Measurements from ENCODE around the gene RAB11FIP3.

The RAB11FIP3 gene

DNA sequence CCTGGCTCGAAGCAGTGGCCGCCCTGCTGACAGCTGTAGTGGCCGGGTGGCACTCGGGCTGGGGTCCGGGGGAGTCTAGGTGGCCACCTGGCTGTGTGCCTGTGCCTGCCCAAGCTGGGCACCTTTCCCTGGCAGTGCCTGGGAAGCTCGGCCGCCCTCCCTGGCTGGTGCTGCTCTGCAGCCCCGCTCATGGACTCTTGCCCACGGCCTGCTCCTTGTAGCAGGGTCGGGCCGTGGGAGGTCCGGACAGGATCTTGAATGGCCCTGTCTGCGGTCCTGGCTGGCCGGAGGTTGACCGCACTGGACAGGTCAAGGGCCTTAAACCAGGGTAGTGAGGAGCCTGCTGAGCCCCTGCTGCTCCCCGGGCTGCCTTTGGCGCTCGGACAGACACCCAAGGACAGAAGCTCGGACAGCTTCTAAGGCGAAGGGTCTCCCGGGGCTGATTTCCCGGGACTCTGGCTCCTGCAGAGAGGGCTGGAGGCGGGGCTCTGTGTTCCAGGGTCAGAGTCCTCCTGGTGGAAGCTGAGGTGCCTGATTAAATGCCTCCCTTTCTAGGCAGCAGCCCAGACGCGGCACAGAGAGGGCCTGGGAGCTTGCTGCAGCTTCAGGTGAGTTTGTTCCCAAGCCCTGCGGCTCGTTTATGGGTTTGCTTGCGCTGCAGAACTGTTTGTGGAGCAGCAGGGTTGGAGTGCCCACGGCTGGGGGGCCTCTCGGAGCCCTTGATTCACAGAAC lies 108.1 kb downstream of the RAB11FIP3 start:
- no peak for DNase-seq (ENCODE audit: low read depth)

DNA sequence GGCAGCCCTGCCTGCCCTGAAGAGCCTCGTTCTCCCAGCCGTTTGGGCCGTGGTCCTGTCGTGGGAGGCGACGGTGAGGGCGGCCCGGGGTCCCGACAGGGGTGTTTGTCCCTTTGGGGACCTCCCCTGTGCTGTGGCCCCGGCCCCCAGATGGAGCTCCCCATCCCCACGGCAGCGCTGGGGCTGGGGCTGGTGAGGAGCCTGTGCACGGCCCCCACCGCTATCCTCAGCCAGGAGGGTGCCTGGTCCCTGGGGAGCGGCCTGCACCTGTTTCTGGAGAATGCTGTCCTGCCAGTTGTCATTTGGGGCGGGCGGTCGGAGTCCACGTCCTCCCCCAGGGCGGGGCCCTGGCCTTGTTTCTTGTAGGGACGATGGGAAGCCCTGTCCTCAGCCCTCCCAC lies 108.7 kb downstream of the RAB11FIP3 start:
- no peak for DNase-seq (ENCODE audit: low read depth)

DNA sequence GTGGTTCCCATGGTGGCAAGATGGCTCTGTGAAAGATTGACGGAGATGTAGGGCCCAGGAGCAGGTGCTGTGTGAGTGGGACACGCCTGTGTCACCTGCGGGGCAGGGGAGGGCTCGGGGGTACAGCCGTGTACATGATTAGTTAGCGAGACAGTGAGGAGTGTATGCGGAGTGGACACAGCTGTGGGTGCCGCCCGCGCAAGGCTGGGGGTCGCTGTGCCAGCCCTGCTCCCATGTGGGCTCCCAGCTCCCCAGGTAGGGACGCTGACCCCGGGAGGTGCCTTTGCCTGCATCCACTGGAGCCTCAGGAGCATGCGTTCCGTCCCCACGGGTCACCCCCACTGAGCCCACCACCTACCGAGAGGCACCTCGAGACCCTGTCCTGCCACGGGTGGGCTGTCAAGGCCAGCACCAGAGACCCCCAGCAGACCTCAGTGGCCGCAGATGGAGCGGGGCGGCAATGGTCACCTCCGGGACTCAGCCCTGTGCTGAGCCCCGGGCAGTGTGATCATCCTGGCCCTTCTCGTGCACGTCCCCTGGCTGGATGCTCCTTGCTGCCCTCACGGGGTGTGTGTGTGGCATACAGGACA lies 109.5 kb downstream of the RAB11FIP3 start:
- no peak for DNase-seq (ENCODE audit: low read depth)

DNA sequence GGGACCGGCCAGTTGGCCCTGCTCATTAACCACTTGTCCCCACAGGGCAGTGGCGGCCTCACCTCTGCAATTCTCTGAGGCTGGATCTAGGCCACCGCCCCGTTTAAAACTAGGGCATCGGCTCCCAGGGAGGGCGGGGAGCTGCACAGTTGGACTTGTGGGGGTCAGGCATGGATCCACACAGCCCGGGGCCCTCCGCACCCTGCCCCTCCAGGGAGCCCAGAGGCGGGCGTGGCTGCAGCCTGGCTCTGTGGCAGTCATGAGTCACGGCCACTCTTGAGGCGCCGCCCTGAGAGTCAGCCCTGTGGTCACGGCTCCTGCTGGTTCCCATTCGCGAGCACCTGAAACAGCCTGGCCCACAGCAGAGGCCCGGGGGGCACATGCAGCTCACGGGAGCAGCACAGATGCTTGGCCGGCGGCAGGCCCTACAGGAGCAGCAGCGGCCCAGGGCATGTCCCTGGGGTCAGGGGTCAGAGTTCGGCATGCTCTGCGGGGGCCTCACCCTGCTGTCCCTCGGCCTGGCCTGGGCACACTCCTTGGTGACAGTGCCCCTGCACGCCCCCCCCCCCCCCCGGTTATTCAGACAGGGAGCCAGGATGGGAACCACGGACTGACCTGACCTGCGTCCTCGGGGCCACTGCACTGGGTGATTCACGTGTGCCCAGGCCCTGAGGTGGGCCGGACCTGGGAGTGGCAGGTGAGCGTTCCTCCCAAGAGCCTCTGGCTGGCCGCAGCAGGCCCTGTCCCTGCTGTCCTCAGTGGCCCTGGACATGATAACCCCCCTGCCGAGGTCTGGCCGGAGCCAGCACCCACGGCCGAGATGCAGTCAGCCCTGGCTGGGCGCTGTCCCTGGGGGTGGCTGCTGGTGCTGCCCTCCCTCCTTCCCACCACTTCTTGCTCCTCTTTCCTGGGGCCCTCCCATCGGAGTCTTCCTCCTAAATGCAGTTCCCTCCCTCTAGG lies 110.3 kb downstream of the RAB11FIP3 start:
- DNase-seq (ENCODE audit: low read depth): no peak

DNA sequence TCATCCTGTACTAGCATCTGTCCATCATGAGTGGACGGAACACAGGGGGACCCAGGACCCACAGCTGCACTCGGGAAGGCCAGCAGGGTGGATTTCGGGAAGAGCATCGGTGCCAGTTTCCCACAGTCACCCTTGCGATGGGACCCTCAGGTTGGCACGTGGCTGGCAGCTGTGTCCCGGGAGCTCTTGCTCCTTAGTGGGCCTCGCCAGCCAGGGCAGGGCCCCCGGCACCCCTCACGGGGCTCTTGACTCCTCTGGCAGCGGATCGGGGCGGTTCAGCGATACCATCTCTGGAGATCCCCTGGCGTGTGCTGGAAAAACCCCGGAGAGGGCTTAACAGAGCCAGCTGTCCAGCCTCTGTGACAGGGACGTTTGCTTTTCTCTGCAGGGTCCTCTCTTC lies 111.3 kb downstream of the RAB11FIP3 start:
- no peak for DNase-seq (ENCODE audit: low read depth)

DNA sequence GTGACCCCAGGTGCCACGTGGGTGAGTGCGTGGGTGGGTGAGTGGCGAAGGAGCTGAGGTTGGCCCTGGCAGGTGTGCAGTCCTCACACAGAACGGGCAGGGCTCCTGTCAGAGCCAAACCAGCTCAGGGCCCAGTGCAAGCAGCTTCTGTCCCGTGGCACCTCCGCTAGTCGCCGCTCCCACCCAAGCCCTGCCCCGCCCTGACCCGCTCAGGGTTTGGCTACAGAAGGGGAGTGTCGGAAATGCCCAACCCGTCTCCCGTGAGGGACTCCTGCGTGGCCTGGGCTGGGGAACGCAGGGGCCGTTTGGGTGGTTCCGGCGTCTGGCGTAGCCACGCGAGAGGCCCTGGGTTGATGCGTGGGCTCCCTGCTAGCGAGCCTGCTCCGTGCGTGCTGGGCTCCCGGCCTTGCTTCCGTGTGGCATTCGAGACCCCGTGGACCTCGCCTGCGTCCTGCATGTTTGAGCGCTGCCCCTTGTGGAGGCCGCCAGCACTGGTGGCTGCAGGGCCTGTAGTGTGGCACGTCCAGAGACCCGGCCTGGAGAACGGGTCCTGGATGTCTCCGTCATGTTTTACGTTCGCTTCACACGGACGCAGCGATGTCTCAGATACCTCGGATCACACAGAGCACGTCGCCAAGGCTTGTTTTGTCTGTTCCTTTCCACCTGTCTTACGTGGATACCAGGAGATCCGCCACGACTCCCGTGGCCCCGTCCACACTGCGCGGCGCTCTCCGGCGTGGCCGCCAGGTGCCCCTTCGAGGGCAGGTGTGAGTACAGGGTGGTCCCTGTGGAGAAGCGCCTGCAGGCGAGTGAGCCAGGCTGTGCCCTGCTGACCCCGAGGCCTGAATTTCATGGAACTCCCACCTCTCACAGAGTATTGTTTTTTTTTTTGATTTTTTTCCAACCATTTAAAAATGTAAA lies 112.2 kb downstream of the RAB11FIP3 start:
- DNase-seq (ENCODE audit: low read depth): no peak

DNA sequence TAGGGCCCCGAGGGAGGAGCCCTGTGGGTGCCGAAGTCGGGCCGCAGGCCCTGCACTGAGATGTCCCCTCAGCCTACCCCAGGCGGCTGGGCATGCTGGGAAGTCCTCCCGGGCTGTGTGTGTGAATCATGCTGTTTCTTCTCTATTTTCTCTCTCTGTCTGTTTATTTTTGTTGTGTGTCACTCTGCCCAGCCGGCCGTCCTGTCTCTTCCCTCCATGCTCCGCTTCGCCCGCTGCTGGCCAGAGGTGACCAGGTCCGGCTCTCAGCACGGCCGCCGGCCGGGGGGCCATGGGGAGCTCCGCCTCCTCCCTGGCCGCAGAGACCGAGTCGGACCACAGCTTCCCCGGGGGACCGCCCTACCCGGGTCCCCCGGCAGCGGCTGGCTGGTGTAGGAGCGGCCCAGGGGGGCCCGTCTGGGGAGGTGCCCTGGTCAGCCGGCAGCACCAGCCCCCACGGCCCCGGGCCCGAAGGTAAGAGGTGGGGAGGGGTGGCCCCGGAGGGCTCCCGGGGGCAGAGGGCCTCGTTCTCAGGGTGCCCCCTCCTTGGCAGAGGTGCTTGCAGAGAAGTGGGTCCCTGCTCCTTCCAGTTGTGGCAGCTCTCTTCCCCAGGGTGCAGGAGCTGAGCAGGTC lies 114.6 kb downstream of the RAB11FIP3 start:
- no peak for DNase-seq (ENCODE audit: low read depth)

DNA sequence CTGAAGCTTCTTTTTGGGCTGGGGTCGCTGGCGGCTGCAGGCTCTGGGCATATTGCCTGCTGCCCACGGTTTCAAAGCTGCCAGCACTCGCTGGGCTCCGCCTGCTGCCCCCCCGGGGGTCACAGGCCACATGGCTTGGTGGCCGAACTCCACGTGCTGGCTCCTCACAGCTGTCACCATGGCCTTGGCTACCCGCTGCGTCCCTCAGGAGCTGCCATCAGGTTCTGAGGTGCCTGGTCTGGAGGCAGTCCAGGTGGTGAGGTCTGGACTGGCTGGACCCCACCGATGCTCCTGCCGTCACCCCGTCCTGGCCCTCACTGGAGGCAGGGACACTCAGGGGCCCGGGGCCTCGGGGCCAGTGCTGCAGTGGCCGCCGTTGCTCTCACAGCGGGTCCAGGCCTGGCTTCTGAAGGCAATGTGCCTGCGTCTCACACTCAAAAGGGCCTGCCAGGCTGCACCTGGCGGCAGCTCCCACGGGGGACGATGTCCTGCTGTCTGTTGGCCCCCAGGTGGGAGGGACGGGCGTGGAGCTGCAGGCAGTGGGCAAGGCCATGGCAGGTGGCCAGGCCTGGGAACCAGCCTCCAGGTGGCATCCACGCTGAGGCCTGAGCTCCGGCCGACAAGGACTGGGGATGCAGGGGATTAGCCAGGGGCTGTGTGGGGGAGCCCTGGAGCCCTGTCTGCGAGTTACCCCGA lies 115.3 kb downstream of the RAB11FIP3 start:
- no peak for DNase-seq (ENCODE audit: low read depth)

DNA sequence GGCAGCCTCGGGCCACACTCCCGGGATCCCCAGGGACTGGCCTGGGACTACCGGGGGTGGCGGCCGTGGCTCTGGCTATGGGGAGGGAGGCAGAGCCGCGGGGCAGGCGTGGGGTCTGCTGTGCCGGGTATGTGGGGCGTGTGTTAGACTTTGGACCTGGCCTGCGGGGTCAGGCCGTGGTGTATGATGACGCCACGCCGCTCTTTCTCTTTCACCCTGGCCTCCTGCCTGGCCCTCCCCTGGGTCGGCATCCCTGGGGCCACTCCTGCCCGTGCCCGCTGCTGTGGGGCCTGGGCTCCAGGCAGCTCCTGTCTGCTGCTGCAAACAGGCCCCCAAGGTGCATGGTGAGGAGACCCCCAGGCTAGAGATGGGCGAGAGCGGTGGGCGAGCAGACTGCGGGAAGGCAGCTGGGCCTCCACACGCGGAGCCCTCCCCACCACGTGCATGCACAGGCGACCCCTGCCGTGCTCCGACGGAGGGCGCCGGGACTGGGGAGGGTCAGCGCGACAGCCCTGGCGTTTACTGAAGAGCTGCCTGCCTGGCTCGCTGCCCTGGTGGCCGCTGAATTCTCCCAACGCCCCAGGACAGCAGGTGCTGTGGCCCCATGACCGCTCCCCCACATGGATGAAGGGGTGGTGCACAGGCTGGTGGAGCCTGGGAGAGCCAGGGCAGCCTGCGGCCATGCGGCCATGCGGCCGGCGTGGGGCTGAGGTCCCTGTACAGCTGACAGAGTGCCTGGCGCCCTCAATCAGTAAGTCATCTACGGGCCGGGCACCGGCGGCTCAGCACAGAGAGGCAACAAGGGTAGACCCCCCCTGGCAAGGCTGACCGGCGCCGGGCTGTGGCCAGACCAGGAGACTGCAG lies 118.1 kb downstream of the RAB11FIP3 start:
- DNase-seq (ENCODE audit: low read depth): no peak

DNA sequence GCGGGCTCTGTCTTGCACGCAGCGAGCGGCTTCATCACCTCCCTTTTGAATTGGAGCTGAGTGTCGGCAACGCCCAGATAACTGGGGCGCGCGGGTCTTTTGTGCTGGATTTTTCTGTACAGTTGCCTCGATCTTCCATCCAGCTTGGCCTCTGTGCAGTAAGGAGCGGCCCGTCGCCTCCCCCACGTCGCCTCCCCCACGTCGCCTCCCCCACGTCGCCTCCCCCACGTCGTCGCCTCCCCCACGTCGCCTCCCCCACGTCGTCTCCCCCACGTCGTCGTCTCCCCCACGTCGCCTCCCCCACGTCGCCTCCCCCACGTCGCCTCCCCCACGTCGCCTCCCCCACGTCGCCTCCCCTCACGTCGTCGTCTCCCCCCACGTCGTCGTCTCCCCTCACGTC lies 119.1 kb downstream of the RAB11FIP3 start:
- DNase-seq (ENCODE audit: low read depth): no peak

DNA sequence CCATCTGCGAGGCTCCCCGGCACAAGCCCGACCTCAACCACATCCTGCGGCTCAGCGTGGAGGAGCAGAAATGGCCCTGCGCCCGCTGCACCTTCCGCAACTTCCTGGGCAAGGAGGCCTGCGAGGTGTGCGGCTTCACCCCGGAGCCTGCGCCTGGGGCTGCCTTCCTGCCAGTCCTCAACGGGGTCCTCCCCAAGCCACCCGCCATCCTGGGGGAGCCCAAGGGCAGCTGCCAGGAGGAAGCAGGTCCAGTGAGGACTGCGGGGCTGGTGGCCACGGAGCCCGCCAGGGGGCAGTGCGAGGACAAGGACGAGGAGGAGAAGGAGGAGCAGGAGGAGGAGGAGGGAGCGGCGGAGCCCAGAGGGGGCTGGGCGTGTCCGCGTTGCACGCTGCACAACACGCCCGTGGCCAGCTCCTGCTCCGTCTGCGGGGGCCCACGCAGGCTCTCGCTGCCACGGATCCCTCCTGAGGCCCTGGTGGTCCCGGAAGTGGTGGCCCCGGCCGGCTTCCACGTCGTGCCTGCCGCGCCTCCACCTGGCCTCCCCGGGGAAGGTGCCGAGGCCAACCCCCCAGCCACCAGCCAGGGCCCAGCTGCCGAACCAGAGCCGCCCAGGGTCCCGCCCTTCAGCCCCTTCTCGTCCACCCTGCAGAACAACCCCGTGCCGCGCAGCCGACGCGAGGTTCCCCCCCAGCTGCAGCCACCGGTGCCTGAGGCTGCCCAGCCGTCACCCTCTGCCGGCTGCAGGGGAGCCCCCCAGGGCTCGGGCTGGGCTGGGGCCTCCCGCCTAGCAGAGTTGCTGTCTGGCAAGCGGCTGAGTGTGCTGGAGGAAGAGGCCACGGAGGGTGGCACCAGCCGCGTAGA lies 121.7 kb downstream of the RAB11FIP3 start:
- DNase-seq (ENCODE audit: low read depth): no peak

DNA sequence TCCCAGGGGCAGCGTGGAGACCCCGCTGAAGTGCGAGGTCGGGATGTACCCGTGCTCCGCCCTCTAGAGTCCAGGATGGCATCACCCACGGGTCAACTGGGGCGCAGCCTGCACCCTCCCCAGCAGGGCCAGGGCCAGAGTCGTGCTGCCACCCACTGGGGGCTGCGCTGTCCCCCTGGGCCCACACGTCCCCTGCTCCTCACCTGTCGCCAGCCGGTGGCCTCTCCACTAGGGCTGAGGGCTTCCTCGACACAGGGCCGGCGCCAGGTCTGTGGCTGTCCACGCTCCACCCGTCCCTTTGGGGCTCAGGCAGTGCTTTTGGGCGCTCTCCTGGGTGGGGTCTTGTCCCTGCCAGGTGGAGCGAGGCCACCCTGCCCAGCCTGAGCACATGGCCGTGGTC lies 123.1 kb downstream of the RAB11FIP3 start:
- DNase-seq (ENCODE audit: low read depth): no peak

DNA sequence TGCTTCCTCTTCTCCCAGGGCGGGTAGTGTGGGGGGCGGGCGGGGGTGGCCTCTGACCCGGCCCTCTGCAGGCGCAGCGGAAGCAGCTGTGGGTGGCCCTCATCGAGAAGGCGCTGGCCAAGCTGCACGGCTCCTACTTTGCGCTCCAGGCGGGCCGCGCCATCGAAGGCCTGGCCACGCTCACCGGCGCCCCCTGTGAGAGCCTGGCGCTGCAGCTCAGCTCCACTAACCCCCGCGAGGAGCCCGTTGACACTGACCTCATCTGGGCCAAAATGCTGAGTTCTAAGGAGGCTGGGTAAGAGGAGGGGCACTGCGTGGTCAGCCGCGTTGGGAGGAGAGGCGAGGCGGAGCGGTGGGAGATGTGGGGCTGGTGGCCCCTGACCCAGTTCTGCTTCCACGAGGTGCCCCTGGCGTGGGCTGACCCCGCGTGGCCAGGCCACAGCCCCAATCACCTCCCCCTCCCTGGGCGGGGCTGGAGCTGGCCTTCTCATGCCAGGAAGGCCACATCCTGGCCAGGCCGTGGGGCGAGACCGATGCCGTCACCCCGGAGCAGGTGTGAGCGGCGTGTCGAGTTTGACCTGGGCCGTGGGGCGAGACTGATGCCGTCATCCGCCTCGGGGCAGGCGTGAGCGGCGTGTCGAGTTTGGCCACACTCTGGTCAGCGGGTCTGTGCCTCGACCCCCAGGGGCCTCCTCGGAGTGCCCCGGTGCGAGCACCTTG lies 124.3 kb downstream of the RAB11FIP3 start:
- no peak for DNase-seq (ENCODE audit: low read depth)

DNA sequence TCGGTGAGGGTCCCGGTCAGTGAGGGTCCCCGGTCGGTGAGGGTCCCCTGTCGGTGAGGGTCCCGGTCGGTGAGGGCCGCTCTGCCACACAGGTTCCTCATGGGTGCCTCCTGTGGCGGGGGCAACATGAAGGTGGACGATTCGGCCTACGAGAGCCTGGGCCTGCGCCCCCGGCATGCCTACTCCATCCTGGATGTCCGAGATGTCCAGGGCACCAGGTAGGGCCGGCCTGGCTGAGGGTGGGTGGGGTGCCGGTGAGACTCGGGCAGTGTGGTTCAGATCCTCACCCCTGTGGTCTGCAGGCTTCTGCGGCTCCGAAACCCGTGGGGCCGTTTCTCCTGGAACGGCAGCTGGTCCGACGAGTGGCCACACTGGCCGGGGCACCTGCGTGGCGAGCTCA lies 125.8 kb downstream of the RAB11FIP3 start:
- DNase-seq (ENCODE audit: low read depth): no peak

DNA sequence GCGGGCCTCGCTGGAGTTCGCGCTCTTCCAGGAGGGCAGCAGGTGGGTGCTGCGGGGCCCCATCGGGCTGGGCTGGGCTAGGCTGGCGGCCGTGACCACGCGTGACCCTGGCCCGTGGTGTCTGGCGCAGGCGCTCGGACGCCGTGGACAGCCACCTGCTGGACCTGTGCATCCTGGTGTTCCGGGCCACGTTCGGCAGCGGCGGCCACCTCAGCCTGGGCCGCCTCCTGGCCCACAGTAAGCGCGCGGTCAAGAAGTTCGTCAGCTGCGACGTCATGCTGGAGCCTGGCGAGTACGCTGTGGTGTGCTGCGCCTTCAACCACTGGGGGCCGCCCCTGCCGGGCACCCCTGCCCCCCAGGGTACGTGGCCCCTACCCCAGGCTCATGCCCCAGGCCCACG lies 126.7 kb downstream of the RAB11FIP3 start:
- no peak for DNase-seq (ENCODE audit: low read depth)

DNA sequence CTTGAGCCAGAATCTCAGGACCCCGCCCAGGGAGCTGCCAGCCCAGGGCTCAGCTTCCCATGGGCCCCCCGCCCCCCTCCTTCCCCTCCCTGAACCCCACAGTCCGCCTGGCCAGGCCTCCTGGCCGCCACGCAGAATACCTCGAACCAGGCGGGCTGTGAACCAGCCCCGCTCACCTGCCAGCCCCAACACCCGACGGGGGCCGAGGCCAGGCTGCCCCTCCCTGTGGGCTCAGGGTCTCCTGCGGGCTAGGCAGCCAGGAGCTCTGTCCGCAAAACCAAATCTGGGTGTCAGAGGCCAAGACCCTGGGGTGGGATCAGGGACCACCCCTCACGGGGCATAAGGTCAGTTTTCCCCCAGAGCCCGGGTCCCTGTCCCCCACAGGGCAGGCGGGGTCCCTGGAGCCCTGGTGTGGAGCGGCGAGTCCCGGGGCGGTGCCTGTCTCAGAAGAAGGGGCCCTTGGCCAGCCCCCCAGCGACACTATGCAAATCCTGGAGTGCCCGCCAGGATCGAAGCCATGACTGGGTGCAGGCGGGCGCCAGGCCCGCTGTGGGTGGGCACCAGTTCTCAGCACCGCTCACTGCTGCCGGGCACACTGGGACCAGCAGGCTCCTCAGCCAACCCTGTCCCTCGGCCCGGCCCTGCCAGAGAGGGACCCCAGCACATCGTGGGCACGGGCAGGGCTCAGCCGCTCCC lies 128.3 kb downstream of the RAB11FIP3 start:
- no peak for DNase-seq (ENCODE audit: low read depth)

DNA sequence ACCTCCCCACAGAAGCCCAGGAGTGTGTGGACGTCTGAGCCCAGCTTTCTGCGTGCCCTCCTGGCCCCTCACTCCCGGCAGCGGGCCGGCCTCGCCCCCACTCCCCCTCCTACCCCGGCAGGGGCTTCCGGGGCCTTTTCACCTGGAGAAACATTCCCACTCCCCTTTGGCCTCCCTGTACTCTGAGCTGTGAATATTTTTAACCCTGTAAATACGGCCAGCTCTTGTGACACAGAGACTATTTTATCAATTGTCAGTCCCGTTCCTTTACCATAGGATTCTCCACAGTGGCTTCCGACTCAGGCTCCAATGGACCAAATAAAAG lies 128.8 kb downstream of the RAB11FIP3 start:
- no peak for DNase-seq (ENCODE audit: low read depth)
